Left lung (tissue), 10 donors: ENCODE data around the gene NANOS3. TPM values are rescaled to one million over a fixed set of nuclear protein-coding genes. Genes with fewer than 3 reads are reported as not detected.

ENCODE experiments used
- ATAC-seq: fragments of 200-7000 bp; cut with Tn5 transposase; one replicate; pipeline ENCODE4 v1.9.1; 2020; ENCODE audit warnings: moderate library complexity
- DNase-seq, 4 donors: peaks; one replicate each; pipeline ENCODE4 v3.0.0-alpha.2; 2013 to 2020
- H3K27ac ChIP-seq, 2 donors: fragments of 200-600 bp; sonication (generic) in 1 of 2; one replicate each; pipeline versions ENCODE4 v1.5.0 to v1.8.0; 2020 to 2021
- H3K27me3 ChIP-seq, 2 donors: fragments of 200-600 bp; sonication (generic) in 1 of 2; one replicate each; pipeline versions ENCODE4 v1.5.0 to v1.8.0; 2020 to 2021
- H3K36me3 ChIP-seq, 2 donors: fragments of 200-600 bp; sonication (generic) in 1 of 2; one replicate each; pipeline versions ENCODE4 v1.5.0 to v1.8.0; 2020 to 2021
- H3K4me1 ChIP-seq, 2 donors: fragments of 200-600 bp; one replicate each; pipeline ENCODE4 v1.8.0; 2021
- H3K4me3 ChIP-seq, 2 donors: fragments of 200-600 bp; sonication (generic) in 1 of 2; one replicate each; pipeline versions ENCODE4 v1.5.0 to v1.8.0; 2020 to 2021; ENCODE audit warnings: mild to moderate bottlenecking in 1 of 2
- H3K9me3 ChIP-seq, 2 donors: fragments of 200-600 bp; sonication (generic) in 1 of 2; one replicate each; pipeline versions ENCODE4 v1.5.0 to v1.8.0; 2020 to 2021
- CTCF ChIP-seq, 2 donors: fragments of 200-600 bp; sonication (generic) in 1 of 2; IDR thresholded peaks; one replicate each; pipeline versions ENCODE4 v1.5.0 to v1.8.0; 2021; ENCODE audit warnings: antibody characterized with exemption in 2 of 2
- intact Hi-C, 2 donors: fragments of 100-400 bp; cut with DNase I; formaldehyde crosslinking; loops; one replicate each; pipeline versions ENCODE4 v1.11.2 to v1.14.2; 2022
- polyA plus RNA-seq, 6 donors: library from polyadenylated mRNA; unstranded; fragments of 120-200 nt; gene quantifications; one replicate each; pipeline ENCODE4 v1.2.1, GENCODE V29; 2013; ENCODE audit not compliant: insufficient read length in 6 of 6
- total RNA-seq, 2 donors: library from RNA; stranded (reverse); fragmentation: NEBNext Ultra II Directional; extraction: Animal tissue kit (Norgen Biotek cat#: 25700); gene quantifications; one replicate each; pipeline ENCODE4 v1.2.1, GENCODE V29; 2021
- donor health status: DM: no; HTN: yes; CAD: no.
- donor health status: DM: no; HTN: no; CAD: no.

Gene NANOS3
- total and polyA plus RNA-seq, 8 donors: 0.89 to 3.1 (median 1.8) TPM

GRCh38 chr19:13866463-13867046 lies 10.4 kb upstream of the NANOS3 start:
- H3K4me3 ChIP-seq: peak overlapping the region in 1 of 2 donors; percentile 51
- ATAC-seq (no peak), DNase-seq (no peak)
- H3K36me3 ChIP-seq: no peaks in the 10 kb centered on the region
- intact Hi-C loops: loop anchor here (10.0 kb wide), 2 partner anchors 92 to 272 kb away; partner anchors contain the start of gene C19orf53 (in 1 of the 2)
- H3K9me3 ChIP-seq: no peaks in the 10 kb centered on the region
- no peak overlapping the region for H3K27ac ChIP-seq
- TF ChIP-seq CTCF (IDR thresholded peaks at IDR 0.05): no peak
- H3K27me3 ChIP-seq: peaks cover 0 to 32% of the 10 kb centered on the region in 2 donors
- H3K4me1 ChIP-seq: peaks cover 9 to 45% of the 10 kb centered on the region in 2 donors

- Histone ChIP-seq H3K9me3 (no peaks in the 10 kb centered on the region), H3K36me3 (no peaks in the 10 kb centered on the region), H3K27me3 (peaks cover 0 to 29% of the 10 kb centered on the region in 2 donors), H3K4me1 (peaks cover 6 to 37% of the 10 kb centered on the region in 2 donors), H3K4me3 (no peak overlapping the region), H3K27ac (no peak overlapping the region)
- no peak for ATAC-seq
- DNase-seq: no peak
- intact Hi-C loops: loop anchor here (10.0 kb wide), 2 partner anchors 94 to 274 kb away; partner anchors contain the start of gene C19orf53 (in 1 of the 2)
- no peak for TF ChIP-seq CTCF (IDR thresholded peaks at IDR 0.05)
These were observed 8.3 kb upstream of the NANOS3 start for GRCh38 chr19:13868663-13869062.

GRCh38 chr19:13869281-13869680 lies 7.7 kb upstream of the NANOS3 start:
- intact Hi-C loops: loop anchor here (10.0 kb wide), 2 partner anchors 94 to 274 kb away; partner anchors contain the start of gene C19orf53 (in 1 of the 2)

GRCh38 chr19:13870873-13871272 lies 6.1 kb upstream of the NANOS3 start:
- H3K4me1 ChIP-seq: peaks cover 6 to 18% of the 10 kb centered on the region in 2 donors
- intact Hi-C loops: no loop called here
- no peak for TF ChIP-seq CTCF (IDR thresholded peaks at IDR 0.05)
- peaks cover 0 to 8% of the 10 kb centered on the region in 2 donors for H3K27me3 ChIP-seq
- no peak overlapping the region for H3K27ac ChIP-seq
- no peaks in the 10 kb centered on the region for H3K9me3 ChIP-seq
- no peaks in the 10 kb centered on the region for H3K36me3 ChIP-seq
- no peak for ATAC-seq
- H3K4me3 ChIP-seq: no peak overlapping the region
- DNase-seq: no peak

More at GRCh38 chr19:13869281-13869680, 7.7 kb upstream of the NANOS3 start:
- DNase-seq: no peak
- Histone ChIP-seq H3K36me3 (no peaks in the 10 kb centered on the region), H3K27ac (no peak overlapping the region), H3K4me1 (peaks cover 6 to 31% of the 10 kb centered on the region in 2 donors), H3K4me3 (no peak overlapping the region), H3K27me3 (peaks cover 0 to 22% of the 10 kb centered on the region in 2 donors), H3K9me3 (no peaks in the 10 kb centered on the region)
- no peak for ATAC-seq
- no peak for TF ChIP-seq CTCF (IDR thresholded peaks at IDR 0.05)

GRCh38 chr19:13872339-13872694 lies 4.6 kb upstream of the NANOS3 start:
- DNase-seq (no peak), ATAC-seq (no peak)
- intact Hi-C loops: no loop called here
- Histone ChIP-seq H3K4me1 (peaks cover 0 to 11% of the 10 kb centered on the region in 2 donors), H3K27ac (no peak overlapping the region), H3K4me3 (peak overlapping the region; percentile 19 to 36), H3K9me3 (no peaks in the 10 kb centered on the region), H3K36me3 (no peaks in the 10 kb centered on the region), H3K27me3 (no peaks in the 10 kb centered on the region)
- no peak for TF ChIP-seq CTCF (IDR thresholded peaks at IDR 0.05)
